ENCODE results near the gene GCN1.

Gene GCN1

GRCh38 chr12:120181991-120182631 is 12.4 kb downstream of the GCN1 start:
- no peak for DNase-seq

- no peak for DNase-seq
Measured at GRCh38 chr12:120180975-120181374, 13.5 kb downstream of the GCN1 start.

- no peak for DNase-seq
Measured at GRCh38 chr12:120175537-120175936, 19.0 kb downstream of the GCN1 start.

GRCh38 chr12:120175062-120175461 is 19.5 kb downstream of the GCN1 start:
- no peak for DNase-seq

- DNase-seq, result no peak
Measured at GRCh38 chr12:120172053-120172452, 22.5 kb downstream of the GCN1 start.

GRCh38 chr12:120170631-120171030 is 23.9 kb downstream of the GCN1 start:
- no peak for DNase-seq

GRCh38 chr12:120169946-120170345 is 24.6 kb downstream of the GCN1 start:
- DNase-seq, result no peak

- DNase-seq, result no peak
Measured at GRCh38 chr12:120168337-120168736, 26.2 kb downstream of the GCN1 start.

- no peak for DNase-seq
Measured at GRCh38 chr12:120167529-120168095, 26.9 kb downstream of the GCN1 start.

GRCh38 chr12:120164293-120164692 is 30.2 kb downstream of the GCN1 start:
- DNase-seq, result no peak

GRCh38 chr12:120162763-120163162 is 31.8 kb downstream of the GCN1 start:
- DNase-seq, result no peak

- DNase-seq, result no peak
Measured at GRCh38 chr12:120161852-120162251, 32.7 kb downstream of the GCN1 start.

GRCh38 chr12:120159509-120160237 is 34.8 kb downstream of the GCN1 start:
- no peak for DNase-seq

GRCh38 chr12:120158351-120158750 is 36.2 kb downstream of the GCN1 start:
- no peak for DNase-seq

- no peak for DNase-seq
Measured at GRCh38 chr12:120157678-120158077, 36.8 kb downstream of the GCN1 start.

GRCh38 chr12:120156315-120157259 is 37.9 kb downstream of the GCN1 start:
- DNase-seq, result no peak

GRCh38 chr12:120155072-120155471 is 39.4 kb downstream of the GCN1 start:
- no peak for DNase-seq

- DNase-seq, result no peak
Measured at GRCh38 chr12:120150919-120151525, 43.5 kb downstream of the GCN1 start.

- DNase-seq, result no peak
Measured at GRCh38 chr12:120148011-120148410, 46.5 kb downstream of the GCN1 start.

GRCh38 chr12:120145164-120145563 is 49.4 kb downstream of the GCN1 start:
- DNase-seq, result no peak

GRCh38 chr12:120144215-120144614 is 50.3 kb downstream of the GCN1 start:
- no peak for DNase-seq

- no peak for DNase-seq
Measured at GRCh38 chr12:120142231-120142877, 52.2 kb downstream of the GCN1 start.

Measured in SW 1271 (cell line).